ENCODE results near the gene RTN1. TPM values are rescaled to one million over a fixed set of nuclear protein-coding genes. Genes with fewer than 3 reads are reported as not detected.

RTN1 gene
- total RNA-seq, 1 donor from 2014 or later: not detected

DNA sequence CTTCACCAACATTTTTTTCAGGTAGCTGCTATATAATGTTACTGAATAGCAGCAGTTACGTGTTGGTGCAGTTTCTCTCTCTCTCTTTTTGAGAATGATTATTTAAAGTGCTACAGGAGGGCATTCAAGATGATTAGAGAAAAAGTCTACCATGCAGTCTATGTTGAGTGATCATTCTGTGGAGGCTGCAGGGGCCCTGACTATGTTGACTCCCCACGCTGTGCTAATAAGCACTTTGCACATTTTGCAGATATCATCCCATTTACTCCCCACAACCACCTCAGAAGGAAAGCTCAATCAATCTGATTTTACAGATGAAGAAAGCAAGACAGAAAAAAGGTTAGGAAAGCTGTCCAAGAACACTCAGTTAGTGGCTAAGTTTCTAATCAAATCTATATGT, 87.8 kb downstream of the RTN1 start:
- no peaks in the 10 kb centered on the region for H3K36me3 Mint-ChIP-seq (ENCODE audit: unreplicated experiment)
- no peaks in the 10 kb centered on the region for H3K4me1 Mint-ChIP-seq (ENCODE audit: unreplicated experiment)
- no peak overlapping the region for H3K27ac Mint-ChIP-seq (ENCODE audit: unreplicated experiment)
- no peak for DNase-seq (ENCODE audit: extremely low spot score, unreplicated experiment)
- H3K27me3 Mint-ChIP-seq (ENCODE audit: unreplicated experiment): peaks cover 6% of the 10 kb centered on the region
- H3K4me3 Mint-ChIP-seq (ENCODE audit: unreplicated experiment): no peak overlapping the region
- no peak for TF ChIP-seq CTCF (IDR thresholded peaks at IDR 0.05)
- no peaks in the 10 kb centered on the region for H3K9me3 Mint-ChIP-seq (ENCODE audit: unreplicated experiment)

DNA sequence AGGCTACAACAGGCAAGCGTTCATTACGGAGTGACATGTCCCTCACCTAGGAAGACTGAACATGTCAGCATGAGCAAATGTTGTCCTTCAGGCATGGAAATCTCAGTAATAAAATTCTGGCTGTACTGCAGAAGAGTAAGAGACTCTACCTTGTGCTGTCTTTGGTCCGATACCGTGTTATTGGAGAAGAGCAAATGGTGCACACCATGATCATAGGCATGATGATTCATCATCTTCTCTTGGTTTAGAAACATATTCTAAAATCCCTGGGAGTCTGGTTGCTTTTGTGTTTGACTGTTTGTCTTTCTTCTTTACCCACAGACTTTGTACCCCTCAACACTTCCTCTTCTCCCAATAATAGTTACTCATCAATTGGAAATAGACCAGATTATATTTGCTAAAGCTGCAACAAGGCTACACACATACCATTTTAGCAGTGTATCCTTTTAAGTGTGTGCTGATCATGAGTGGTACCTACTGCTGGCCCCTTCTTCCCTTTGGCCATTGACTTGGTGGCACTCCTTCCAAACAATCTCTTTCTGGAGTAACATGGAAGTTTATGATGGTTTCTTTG, 93.5 kb downstream of the RTN1 start:
- H3K9me3 Mint-ChIP-seq (ENCODE audit: unreplicated experiment): no peaks in the 10 kb centered on the region
- H3K27ac Mint-ChIP-seq (ENCODE audit: unreplicated experiment): no peak overlapping the region
- H3K36me3 Mint-ChIP-seq (ENCODE audit: unreplicated experiment): no peaks in the 10 kb centered on the region
- H3K4me3 Mint-ChIP-seq (ENCODE audit: unreplicated experiment): no peak overlapping the region
- H3K4me1 Mint-ChIP-seq (ENCODE audit: unreplicated experiment): no peaks in the 10 kb centered on the region
- TF ChIP-seq CTCF (IDR thresholded peaks at IDR 0.05): no peak
- DNase-seq (ENCODE audit: extremely low spot score, unreplicated experiment): no peak
- peaks cover 5% of the 10 kb centered on the region for H3K27me3 Mint-ChIP-seq (ENCODE audit: unreplicated experiment)

DNA sequence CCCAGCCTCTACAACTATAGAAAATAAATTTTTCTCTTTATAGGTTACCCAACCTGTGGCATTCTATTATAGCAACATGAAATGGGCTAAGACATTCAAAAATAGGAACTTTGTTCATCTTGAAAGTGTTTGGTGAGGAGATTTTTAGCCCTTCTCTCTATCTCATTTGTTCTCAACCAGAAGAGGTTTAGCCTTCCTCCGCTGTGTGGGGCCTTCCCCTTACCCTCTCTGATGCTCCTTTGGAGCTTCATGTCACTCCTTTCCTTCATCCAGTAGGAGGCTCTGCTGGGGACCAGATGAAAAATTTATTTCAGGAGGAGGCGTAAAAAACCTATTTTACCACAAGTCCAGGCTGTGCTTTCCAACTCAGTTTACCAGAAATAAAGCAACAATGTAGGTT, 94.1 kb downstream of the RTN1 start:
- no peaks in the 10 kb centered on the region for H3K4me1 Mint-ChIP-seq (ENCODE audit: unreplicated experiment)
- no peak overlapping the region for H3K27ac Mint-ChIP-seq (ENCODE audit: unreplicated experiment)
- no peak overlapping the region for H3K4me3 Mint-ChIP-seq (ENCODE audit: unreplicated experiment)
- H3K9me3 Mint-ChIP-seq (ENCODE audit: unreplicated experiment): no peaks in the 10 kb centered on the region
- no peak for DNase-seq (ENCODE audit: extremely low spot score, unreplicated experiment)
- peaks cover 5% of the 10 kb centered on the region for H3K27me3 Mint-ChIP-seq (ENCODE audit: unreplicated experiment)
- TF ChIP-seq CTCF (IDR thresholded peaks at IDR 0.05): no peak
- H3K36me3 Mint-ChIP-seq (ENCODE audit: unreplicated experiment): no peaks in the 10 kb centered on the region

GRCh38 chr14:59772233-59772632, 98.3 kb downstream of the RTN1 start:
- Mint-ChIP-seq H3K36me3 (ENCODE audit: unreplicated experiment) (no peaks in the 10 kb centered on the region), H3K27ac (ENCODE audit: unreplicated experiment) (no peak overlapping the region), H3K27me3 (ENCODE audit: unreplicated experiment) (peaks cover 5% of the 10 kb centered on the region), H3K9me3 (ENCODE audit: unreplicated experiment) (no peaks in the 10 kb centered on the region), H3K4me1 (ENCODE audit: unreplicated experiment) (no peaks in the 10 kb centered on the region), H3K4me3 (ENCODE audit: unreplicated experiment) (no peak overlapping the region)
- DNase-seq (ENCODE audit: extremely low spot score, unreplicated experiment): no peak
- no peak for TF ChIP-seq CTCF (IDR thresholded peaks at IDR 0.05)

DNA sequence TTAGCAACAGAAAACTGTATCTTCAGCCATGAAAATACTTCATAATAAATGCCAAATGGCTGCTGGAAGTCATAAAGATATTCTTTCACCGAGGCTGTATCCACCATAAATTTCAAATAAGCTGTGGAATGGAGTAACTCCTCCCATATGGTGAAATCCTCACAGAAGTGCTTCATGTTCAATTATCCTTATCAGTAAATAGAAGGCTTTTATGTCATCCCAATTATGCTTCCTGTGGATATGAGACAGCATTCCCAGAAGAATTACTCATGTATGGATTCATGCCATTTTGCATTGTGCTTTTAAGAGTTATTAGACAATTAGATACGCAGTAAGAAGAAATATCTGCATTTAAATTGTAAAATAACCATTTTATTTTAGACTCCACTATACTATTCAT, 99.0 kb downstream of the RTN1 start:
- Mint-ChIP-seq H3K27me3 (ENCODE audit: unreplicated experiment) (peaks cover 5% of the 10 kb centered on the region), H3K4me1 (ENCODE audit: unreplicated experiment) (no peaks in the 10 kb centered on the region), H3K9me3 (ENCODE audit: unreplicated experiment) (no peaks in the 10 kb centered on the region), H3K36me3 (ENCODE audit: unreplicated experiment) (no peaks in the 10 kb centered on the region), H3K27ac (ENCODE audit: unreplicated experiment) (no peak overlapping the region), H3K4me3 (ENCODE audit: unreplicated experiment) (no peak overlapping the region)
- no peak for DNase-seq (ENCODE audit: extremely low spot score, unreplicated experiment)
- no peak for TF ChIP-seq CTCF (IDR thresholded peaks at IDR 0.05)

All from osteocyte (in vitro differentiated cells).